HepG2 (cell line): ENCODE results near the gene WDR47. TPM values are rescaled to one million over a fixed set of nuclear protein-coding genes. Genes with fewer than 3 reads are reported as not detected.

Source experiments
- HOMEZ ChIP-seq: IDR thresholded peaks from 2 replicates; pipeline ENCODE4 v1.6.1; 2016; ENCODE audit warnings: low read depth
- MIER3 ChIP-seq: IDR thresholded peaks from 2 replicates; pipeline ENCODE4 v1.6.1; 2016; ENCODE audit warnings: missing compliant biosample characterization, borderline replicate concordance
- PLRG1 ChIP-seq: fragments of 450-650 bp; conservative IDR thresholded peaks from 2 replicates; pipeline ENCODE4 v1.6.1; 2016
- TRIM22 ChIP-seq: fragments of 450-650 bp; IDR thresholded peaks from 2 replicates; pipeline ENCODE4 v1.6.1; 2017
- ZNF512B ChIP-seq: sonication (generic); formaldehyde crosslinking; IDR thresholded peaks from 2 replicates; pipeline ENCODE4 v1.5.1; 2020; ENCODE audit warnings: missing genetic modification reagents, mild to moderate bottlenecking, borderline replicate concordance
- ZNF777 ChIP-seq: sonication (generic); formaldehyde crosslinking; IDR thresholded peaks from 2 replicates; pipeline ENCODE4 v1.4.0; 2020; ENCODE audit warnings: missing genetic modification reagents
- polyA plus RNA-seq, 8 experiments: library from polyadenylated mRNA; depleted of rRNA in 3 of 8; stranded (reverse) in 7 of 8; unstranded in 1 of 8; fragments of >200 nt; fragmentation: Illumina TruSeq in 4 of 8; extraction: Trizol in 4 of 8; gene quantifications; 2 replicates each; pipeline versions ENCODE4 v1.2.1 to v1.2.3, GENCODE V29; 2011 to 2016; ENCODE audit warnings: low read depth in 4 of 8, missing spikeins in 1 of 8, mixed read lengths in 1 of 8; ENCODE audit not compliant: insufficient read depth in 1 of 8
- total RNA-seq, 5 experiments: library from RNA; depleted of rRNA; stranded (reverse); fragments of >200 nt; fragmentation: Illumina TruSeq; extraction: Trizol; gene quantifications; 2 replicates each; pipeline ENCODE4 v1.2.3, GENCODE V29; 2016; ENCODE audit warnings: low read depth in 1 of 5
- TF ChIP-seq, protein P1 (sequence below): sonication (generic); formaldehyde crosslinking; IDR thresholded peaks from 2 replicates; pipeline ENCODE4 v1.4.0; 2020; ENCODE audit warnings: mild to moderate bottlenecking, missing genetic modification reagents, borderline replicate concordance
- TF ChIP-seq, protein P2 (sequence below): IDR thresholded peaks from 2 replicates; pipeline ENCODE4 v1.6.1; 2016; ENCODE audit warnings: mild to moderate bottlenecking
- TF ChIP-seq, protein P3 (sequence below): sonication (generic); formaldehyde crosslinking; IDR thresholded peaks from 2 replicates; pipeline ENCODE4 v1.4.0; 2020; ENCODE audit warnings: missing genetic modification reagents, borderline replicate concordance
- TF ChIP-seq, protein P4 (sequence below): sonication (generic); formaldehyde crosslinking; IDR thresholded peaks from 2 replicates; pipeline ENCODE4 v1.9.0; 2021; ENCODE audit warnings: missing genetic modification reagents, borderline replicate concordance

WDR47 gene
- total and polyA plus RNA-seq, 2 of the 13 experiments (the other 11 are each of a cell fraction or from before 2014, with no cell fraction given) = 4.3 to 5.9 TPM

DNA sequence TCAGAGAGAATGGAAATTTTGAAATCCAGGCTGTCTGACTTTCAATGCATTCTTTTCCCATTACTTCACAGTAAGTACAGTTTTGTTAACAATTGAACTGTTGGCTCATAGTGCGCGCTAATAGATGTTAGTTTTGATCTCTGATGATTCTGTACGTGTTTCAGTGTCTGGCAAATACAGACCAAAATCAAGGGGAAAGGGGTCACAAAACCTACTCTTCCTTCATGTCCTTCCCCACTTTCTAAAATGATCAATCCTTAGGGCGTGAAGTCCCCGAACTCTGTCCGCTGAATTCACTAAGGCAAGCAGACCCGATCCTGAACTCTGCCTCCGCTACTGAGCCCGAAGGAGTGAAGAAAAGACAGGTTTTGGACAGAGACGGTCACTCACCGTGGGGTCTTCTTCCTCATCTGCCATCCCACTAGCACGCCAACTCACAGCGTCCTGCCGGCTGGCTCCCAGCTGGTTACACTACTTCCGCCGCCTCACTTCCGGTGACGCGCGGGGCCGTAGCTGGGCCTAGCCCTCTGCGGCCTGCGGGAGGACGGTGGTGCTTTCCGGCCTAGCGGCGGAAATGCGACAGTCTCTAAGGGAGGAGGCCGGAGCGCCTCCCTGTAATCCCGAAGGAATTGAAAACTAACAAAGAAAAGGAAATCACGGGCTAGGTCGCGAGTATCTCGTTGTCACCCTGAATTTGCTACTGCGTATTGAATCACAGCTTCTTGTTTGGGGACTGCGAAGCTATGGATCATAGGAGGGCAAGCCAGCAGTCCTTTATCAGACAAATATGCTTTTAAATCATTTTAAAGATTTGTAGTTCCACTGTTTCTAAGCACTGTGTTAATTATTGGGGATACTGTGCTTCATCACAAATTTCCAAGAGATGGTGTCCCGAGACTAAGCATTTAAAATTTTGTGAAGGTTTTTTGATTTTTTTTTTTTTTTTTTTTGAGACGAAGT is 33.9 kb upstream of the WDR47 start, which contains the start of gene TAF13 (continued):
- TF ChIP-seq, protein P1, sequence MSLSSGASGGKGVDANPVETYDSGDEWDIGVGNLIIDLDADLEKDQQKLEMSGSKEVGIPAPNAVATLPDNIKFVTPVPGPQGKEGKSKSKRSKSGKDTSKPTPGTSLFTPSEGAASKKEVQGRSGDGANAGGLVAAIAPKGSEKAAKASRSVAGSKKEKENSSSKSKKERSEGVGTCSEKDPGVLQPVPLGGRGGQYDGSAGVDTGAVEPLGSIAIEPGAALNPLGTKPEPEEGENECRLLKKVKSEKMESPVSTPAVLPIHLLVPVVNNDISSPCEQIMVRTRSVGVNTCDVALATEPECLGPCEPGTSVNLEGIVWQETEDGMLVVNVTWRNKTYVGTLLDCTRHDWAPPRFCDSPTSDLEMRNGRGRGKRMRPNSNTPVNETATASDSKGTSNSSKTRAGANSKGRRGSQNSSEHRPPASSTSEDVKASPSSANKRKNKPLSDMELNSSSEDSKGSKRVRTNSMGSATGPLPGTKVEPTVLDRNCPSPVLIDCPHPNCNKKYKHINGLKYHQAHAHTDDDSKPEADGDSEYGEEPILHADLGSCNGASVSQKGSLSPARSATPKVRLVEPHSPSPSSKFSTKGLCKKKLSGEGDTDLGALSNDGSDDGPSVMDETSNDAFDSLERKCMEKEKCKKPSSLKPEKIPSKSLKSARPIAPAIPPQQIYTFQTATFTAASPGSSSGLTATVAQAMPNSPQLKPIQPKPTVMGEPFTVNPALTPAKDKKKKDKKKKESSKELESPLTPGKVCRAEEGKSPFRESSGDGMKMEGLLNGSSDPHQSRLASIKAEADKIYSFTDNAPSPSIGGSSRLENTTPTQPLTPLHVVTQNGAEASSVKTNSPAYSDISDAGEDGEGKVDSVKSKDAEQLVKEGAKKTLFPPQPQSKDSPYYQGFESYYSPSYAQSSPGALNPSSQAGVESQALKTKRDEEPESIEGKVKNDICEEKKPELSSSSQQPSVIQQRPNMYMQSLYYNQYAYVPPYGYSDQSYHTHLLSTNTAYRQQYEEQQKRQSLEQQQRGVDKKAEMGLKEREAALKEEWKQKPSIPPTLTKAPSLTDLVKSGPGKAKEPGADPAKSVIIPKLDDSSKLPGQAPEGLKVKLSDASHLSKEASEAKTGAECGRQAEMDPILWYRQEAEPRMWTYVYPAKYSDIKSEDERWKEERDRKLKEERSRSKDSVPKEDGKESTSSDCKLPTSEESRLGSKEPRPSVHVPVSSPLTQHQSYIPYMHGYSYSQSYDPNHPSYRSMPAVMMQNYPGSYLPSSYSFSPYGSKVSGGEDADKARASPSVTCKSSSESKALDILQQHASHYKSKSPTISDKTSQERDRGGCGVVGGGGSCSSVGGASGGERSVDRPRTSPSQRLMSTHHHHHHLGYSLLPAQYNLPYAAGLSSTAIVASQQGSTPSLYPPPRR (CRISPR knock-in tag) = no peak
- TF ChIP-seq MIER3 (CRISPR knock-in tag) (peak; percentile 67; the same call in 1 of the 2 replicates), ZNF777 (CRISPR knock-in tag) (no peak), PLRG1 (no peak), ZNF512B (CRISPR knock-in tag) (no peak), TRIM22 (no peak), HOMEZ (no peak; the same call in 1 of the 2 replicates)
- TF ChIP-seq, protein P2, sequence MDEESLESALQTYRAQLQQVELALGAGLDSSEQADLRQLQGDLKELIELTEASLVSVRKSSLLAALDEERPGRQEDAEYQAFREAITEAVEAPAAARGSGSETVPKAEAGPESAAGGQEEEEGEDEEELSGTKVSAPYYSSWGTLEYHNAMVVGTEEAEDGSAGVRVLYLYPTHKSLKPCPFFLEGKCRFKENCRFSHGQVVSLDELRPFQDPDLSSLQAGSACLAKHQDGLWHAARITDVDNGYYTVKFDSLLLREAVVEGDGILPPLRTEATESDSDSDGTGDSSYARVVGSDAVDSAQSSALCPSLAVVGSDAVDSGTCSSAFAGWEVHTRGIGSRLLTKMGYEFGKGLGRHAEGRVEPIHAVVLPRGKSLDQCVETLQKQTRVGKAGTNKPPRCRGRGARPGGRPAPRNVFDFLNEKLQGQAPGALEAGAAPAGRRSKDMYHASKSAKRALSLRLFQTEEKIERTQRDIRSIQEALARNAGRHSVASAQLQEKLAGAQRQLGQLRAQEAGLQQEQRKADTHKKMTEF (CRISPR knock-in tag) = peak; percentile 90
- TF ChIP-seq, protein P3, sequence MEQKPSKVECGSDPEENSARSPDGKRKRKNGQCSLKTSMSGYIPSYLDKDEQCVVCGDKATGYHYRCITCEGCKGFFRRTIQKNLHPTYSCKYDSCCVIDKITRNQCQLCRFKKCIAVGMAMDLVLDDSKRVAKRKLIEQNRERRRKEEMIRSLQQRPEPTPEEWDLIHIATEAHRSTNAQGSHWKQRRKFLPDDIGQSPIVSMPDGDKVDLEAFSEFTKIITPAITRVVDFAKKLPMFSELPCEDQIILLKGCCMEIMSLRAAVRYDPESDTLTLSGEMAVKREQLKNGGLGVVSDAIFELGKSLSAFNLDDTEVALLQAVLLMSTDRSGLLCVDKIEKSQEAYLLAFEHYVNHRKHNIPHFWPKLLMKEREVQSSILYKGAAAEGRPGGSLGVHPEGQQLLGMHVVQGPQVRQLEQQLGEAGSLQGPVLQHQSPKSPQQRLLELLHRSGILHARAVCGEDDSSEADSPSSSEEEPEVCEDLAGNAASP (CRISPR knock-in tag) = peak; percentile 39; the same call in 1 of the 2 replicates
- TF ChIP-seq, protein P4, sequence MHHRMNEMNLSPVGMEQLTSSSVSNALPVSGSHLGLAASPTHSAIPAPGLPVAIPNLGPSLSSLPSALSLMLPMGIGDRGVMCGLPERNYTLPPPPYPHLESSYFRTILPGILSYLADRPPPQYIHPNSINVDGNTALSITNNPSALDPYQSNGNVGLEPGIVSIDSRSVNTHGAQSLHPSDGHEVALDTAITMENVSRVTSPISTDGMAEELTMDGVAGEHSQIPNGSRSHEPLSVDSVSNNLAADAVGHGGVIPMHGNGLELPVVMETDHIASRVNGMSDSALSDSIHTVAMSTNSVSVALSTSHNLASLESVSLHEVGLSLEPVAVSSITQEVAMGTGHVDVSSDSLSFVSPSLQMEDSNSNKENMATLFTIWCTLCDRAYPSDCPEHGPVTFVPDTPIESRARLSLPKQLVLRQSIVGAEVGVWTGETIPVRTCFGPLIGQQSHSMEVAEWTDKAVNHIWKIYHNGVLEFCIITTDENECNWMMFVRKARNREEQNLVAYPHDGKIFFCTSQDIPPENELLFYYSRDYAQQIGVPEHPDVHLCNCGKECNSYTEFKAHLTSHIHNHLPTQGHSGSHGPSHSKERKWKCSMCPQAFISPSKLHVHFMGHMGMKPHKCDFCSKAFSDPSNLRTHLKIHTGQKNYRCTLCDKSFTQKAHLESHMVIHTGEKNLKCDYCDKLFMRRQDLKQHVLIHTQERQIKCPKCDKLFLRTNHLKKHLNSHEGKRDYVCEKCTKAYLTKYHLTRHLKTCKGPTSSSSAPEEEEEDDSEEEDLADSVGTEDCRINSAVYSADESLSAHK = no peak
